SW 1271 (cell line): ENCODE data around the gene RUVBL1.
A peak's percentile ranks its signal among the peaks of the same experiment; 100 is the strongest.
"Not testable (repeated sequence)": the region's sequence is repeated elsewhere in the genome, so short reads cannot be mapped to it uniquely, and the experiment has no call there.

ENCODE experiments used
- DNase-seq, 2 experiments: peaks; one replicate each; lab custom pipeline; 2025; lab: John Stamatoyannopoulos, UW

The RUVBL1 gene

GRCh38 chr3:128123538-128124368, at the start of gene RUVBL1:
RUVBL1 (minus strand) TSS chr3:128123812; CDS start chr3:128123724, 88 bp downstream.
- peak; percentile 97 to 98 for DNase-seq

DNA sequence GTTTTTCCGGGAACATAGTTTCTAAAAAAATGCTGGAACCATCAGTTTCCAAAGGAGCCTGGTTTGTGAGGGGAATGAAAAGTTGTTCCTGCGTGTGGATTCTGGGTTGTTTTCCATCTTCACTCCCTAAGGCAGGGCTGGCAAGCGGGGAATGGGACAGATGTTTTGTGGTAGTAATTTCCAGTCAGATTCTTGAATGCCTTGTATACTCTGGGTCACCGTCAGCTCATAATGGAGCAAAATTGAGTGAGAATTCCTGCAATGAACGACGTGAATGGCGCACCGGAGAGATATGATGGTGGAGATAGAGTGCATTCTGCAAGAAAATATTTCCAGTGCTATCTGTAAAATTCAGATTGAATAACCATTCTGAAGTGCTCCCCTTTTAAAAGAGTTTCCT, 49.6 kb upstream of the RUVBL1 start:
- DNase-seq: no peak

- peak; percentile 18 to 63 for DNase-seq
Observed at GRCh38 chr3:128170866-128171516, 47.4 kb upstream of the RUVBL1 start.

GRCh38 chr3:128168836-128169235, 45.2 kb upstream of the RUVBL1 start:
- no peak for DNase-seq

DNA sequence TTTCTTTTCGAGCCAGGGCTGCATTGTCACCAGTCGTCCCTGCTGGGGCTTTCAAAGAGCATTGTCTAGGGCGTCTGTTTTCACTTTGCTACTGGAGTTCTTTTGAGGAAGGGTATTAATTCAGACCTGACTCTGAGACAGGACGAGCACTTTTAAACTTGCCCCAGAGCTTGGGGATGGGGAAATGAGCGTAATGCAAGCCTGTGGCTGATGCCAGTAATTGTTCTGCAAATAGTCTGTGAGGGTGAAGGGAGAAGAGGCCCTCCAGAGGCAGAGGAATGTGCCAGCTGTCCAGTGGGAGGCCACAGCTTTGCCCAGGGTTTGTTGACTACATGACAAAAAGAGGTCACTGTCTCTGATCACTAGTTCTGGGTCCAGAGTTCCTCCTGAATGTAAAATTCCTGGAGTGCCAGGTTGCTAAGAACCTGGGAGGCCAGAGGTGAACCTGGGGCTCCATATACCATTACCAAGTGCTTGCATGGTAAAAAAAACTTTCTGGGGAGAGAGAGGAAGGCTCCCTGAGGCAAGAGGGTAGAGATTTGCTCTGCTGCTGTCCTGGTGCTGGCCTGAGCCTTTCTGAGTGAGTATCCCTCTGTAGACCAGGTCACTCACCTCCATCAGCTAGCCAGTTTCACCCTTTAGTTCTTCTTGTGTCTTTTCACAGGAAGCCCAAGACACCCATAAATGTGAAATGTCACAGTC, 44.5 kb upstream of the RUVBL1 start:
- no peak for DNase-seq

DNA sequence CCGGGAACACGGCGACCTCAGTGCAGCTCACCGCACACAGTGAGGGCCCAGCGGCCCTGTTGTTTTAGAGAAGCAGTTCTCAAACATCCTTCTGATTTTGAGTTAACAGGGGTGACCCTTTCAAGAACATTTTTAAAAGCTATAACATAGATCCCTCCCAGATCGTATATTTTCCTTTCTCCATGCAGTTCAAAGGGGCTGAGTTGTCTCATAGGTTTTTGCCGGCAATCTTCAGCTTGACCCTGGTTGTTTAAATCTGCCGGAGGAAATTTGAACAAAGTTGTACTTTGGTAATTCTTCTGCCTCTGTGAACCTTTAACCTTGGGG, 44.0 kb upstream of the RUVBL1 start:
- DNase-seq: no peak

- DNase-seq: no peak
Observed at GRCh38 chr3:128166971-128167453, 43.4 kb upstream of the RUVBL1 start.

GRCh38 chr3:128163432-128163831, 39.8 kb upstream of the RUVBL1 start:
- no peak for DNase-seq

DNA sequence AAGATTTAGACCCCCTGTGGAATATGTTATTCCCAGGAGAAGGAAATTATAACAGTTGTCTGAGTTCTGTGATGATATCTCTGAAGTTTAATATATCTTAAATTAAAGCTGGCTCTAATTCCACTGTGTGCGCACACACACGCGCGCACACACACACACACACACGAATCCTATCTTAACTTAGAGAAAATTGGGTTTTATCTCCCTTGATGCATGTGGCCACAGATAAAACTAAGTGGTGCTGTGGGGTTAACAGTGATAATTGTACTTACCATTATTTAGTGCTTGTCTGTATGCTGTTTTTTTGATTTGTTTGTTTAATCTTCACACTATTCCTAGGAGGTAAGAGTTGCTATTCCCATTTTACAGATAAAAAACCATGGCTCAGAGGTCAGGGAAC, 37.0 kb upstream of the RUVBL1 start:
- no peak for DNase-seq

GRCh38 chr3:128155616-128156360, 32.2 kb upstream of the RUVBL1 start:
- DNase-seq: no peak

DNA sequence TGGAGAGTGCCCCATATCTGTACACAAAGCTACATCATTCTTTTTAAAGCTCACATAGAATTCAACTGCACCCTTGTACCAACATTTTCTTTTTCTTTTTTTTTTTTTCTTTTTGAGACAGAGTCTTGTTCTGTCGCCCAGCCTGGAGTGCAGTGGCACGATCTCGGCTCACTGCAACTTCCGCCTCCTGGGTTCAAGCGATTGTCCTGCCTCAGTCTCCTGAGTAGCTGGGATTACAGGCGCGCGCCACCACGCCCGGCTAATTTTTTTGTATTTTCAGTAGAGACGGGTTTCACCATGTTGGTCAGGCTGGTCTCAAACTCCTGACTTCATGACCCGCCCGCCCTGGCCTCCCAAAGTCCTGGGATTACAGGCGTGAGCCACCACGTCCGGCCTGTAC, 30.7 kb upstream of the RUVBL1 start:
- DNase-seq: not testable (repeated sequence)

DNA sequence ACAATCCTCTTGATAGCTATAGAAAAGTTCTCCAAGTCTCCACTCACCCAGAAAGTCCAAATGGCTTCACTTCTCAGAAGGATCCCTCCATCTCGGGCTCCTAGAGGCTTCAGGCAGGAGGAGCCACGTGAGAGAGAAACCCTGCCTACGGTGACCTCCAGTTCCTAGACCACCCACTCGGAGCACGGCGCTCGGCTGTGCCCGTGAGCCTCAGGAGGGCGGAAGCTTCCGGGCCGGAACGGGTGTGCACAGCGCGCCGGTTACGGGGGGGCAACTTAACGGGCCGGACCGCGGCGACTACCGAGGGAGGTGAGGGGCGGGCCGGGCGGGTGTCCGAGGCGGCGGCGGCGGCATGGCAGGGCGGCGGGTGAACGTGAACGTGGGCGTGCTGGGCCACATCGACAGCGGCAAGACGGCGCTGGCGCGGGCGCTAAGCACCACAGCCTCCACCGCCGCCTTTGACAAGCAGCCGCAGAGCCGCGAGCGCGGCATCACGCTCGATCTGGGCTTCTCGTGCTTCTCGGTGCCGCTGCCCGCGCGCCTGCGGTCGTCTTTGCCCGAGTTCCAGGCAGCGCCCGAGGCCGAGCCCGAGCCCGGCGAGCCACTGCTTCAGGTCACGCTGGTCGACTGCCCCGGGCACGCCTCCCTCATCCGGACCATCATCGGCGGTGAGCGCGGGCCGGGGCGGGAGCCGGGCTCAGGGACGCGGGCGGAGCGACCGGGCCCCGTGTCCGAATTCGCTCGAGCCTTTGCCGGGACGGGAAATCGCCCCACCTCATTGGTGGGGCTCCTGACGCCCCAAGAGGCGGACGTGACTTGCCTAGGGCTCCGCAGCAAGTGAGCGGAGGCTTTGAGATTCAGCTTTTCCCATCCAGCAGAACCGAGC, 29.8 kb upstream of the RUVBL1 start, which contains the start of gene EEFSEC:
Gene EEFSEC, plus strand, starts transcription at position 326 of the 886 bp plus-strand sequence. Its CDS starts 27 bp downstream, at position 353.
- DNase-seq: peak; percentile 61 to 79

- DNase-seq: no peak
Observed at GRCh38 chr3:128152419-128153155, 29.0 kb upstream of the RUVBL1 start.

DNA sequence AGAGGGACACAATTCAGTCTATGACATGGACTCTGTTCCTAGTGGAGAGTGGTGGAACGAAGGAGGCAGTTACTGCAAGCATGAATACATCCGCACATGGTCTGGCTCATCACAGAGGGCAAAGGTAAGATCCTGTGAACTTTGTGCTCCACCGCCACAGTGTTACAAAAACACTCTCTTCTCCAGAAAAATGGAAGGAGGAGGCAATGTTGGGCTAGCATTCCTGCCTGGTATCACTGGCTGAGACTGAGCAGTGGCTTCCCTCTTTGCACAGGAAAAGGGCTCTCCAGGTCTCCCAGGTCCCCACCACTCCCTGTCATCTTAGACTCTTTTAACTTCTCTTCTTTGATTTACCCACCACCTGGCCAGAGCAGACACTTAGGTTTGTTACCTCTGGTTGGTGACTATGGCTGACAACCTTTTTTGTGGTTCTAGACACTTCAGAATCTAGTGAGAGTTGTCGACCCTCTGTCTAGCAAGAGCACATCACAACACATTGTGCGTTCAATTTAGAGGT, 28.2 kb upstream of the RUVBL1 start:
- DNase-seq: no peak

- DNase-seq: no peak
Observed at GRCh38 chr3:128149650-128150049, 26.0 kb upstream of the RUVBL1 start.

DNA sequence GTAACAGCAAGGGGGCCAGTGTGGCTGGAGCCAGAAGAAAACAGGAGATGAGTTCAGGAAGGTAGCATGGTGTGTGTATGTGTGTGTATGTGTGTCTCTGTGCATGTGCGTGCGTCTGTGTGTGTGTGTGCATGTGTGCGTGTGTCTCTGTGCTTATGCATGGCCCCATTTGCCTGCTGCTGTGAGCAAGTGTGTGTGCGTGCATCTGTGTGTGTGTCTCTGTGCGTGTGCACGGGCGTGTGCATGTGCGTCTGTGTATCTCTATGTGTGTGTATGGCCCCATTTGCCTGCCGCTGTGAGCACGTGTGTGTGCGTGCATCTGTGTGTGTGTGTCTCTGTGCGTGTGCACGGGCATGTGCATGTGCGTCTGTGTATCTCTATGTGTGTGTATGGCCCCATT, 22.6 kb upstream of the RUVBL1 start:
- no peak for DNase-seq

DNA sequence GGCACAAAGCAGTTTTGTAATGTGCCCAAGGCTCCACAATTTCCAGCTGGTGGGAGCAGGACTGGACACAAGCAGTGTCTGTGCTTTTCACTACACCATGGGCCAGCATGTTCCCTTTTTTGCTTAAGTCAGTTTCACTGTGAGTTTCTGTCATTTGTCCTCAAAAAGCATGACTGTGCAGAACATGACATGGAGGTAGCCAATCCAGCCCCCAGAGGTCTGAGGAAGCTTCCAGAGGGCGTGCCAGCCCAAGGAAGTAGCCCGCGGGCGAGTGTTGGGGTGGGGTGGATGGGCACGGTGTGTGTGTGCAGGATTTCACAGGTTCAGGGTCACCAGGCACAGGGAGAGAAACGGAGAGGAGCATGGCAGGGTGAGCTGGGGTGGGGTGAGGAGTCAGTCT, 21.7 kb upstream of the RUVBL1 start:
- DNase-seq: no peak

- no peak for DNase-seq
Observed at GRCh38 chr3:128144512-128145187, 21.0 kb upstream of the RUVBL1 start.

DNA sequence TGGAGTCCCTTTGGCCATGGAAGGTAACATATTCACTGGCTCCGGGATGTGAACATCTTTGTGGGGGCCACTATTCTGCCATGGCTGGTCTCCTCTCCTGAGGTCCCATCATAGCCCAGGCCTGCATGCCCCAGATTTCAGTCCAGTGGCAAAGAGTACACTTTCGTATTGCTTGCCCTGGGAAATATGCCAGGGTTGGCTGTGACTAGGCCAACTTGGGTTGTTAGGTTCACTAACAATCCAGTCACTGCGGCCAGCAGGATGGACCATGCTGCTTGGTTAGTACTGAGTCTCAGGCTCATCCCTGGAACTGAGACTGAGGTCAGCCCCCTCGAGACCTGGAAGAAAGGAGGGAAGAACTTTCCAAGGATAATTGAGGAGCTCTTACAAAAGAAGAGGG, 19.9 kb upstream of the RUVBL1 start:
- DNase-seq: no peak
